Skeletal muscle tissue (tissue), 4 donors: ENCODE data around the gene GARNL3. TPM values are rescaled to one million over a fixed set of nuclear protein-coding genes. Genes with fewer than 3 reads are reported as not detected.
A peak's percentile ranks its signal among the peaks of the same experiment; 100 is the strongest.

Source experiments
- H3K27ac ChIP-seq: one replicate; pipeline ENCODE4 v1.7.0; 2013; ENCODE audit warnings: mild to moderate bottlenecking, low read depth, low read length, inconsistent platforms
- H3K27me3 ChIP-seq, 3 donors: one replicate each; pipeline ENCODE4 v1.7.0; 2013; ENCODE audit warnings: low read length in 3 of 3; ENCODE audit not compliant: control insufficient read depth in 3 of 3, insufficient read depth in 3 of 3
- H3K36me3 ChIP-seq, 3 donors: one replicate each; pipeline ENCODE4 v1.7.0; 2013; ENCODE audit warnings: low read length in 3 of 3; ENCODE audit not compliant: control insufficient read depth in 3 of 3, insufficient read depth in 3 of 3
- H3K4me1 ChIP-seq, 3 donors: one replicate each; pipeline ENCODE4 v1.7.0; 2013; ENCODE audit warnings: low read length in 3 of 3, mild to moderate bottlenecking in 3 of 3; ENCODE audit not compliant: control insufficient read depth in 3 of 3, insufficient read depth in 3 of 3
- H3K4me3 ChIP-seq, 3 donors: one replicate each; pipeline ENCODE4 v1.7.0; 2013; ENCODE audit warnings: low read length in 3 of 3
- H3K9ac ChIP-seq, 3 donors: one replicate each; pipeline ENCODE4 v1.7.0; 2013; ENCODE audit warnings: low read length in 3 of 3, mild to moderate bottlenecking in 3 of 3, moderate library complexity in 2 of 3, low read depth in 1 of 3
- H3K9me3 ChIP-seq, 3 donors: one replicate each; pipeline ENCODE4 v1.7.0; 2013; ENCODE audit warnings: low read length in 3 of 3; ENCODE audit not compliant: control insufficient read depth in 3 of 3
- total RNA-seq: library from RNA; depleted of rRNA; stranded (reverse); fragments of >200 nt; gene quantifications from one replicate; pipeline ENCODE4 v1.2.3, GENCODE V29; 2014
- donor health status: Osteomylitis.

Gene GARNL3
- total RNA-seq, 1 donor from 2014 or later: 21.9 TPM

DNA sequence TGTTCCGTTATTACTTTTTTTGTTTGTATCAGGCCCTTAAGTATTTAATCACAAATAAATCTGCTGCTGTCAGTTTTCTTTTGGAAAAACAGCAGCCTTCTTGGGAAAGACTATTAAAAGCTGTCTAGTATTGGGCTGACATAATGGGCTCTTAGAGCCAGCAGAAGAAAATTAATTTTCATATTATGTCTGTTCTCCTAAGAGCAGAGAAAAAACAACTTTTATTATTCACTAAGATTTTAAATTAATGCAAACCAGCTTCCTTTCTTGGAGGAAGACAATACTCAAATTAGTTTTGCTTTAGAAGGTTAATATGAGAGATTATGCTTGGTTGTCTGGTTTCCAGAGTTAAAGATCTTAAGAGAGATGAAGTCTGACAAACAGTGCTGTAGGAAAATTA lies 30.6 kb upstream of the GARNL3 start:
- H3K27ac ChIP-seq: no peak overlapping the region
- H3K9ac ChIP-seq: no peak overlapping the region
- no peak overlapping the region for H3K4me3 ChIP-seq
- no peaks in the 10 kb centered on the region for H3K4me1 ChIP-seq
- H3K27me3 ChIP-seq: no peaks in the 10 kb centered on the region
- H3K9me3 ChIP-seq: no peaks in the 10 kb centered on the region
- H3K36me3 ChIP-seq: peaks cover 0 to 5% (median 0%) of the 10 kb centered on the region in 3 donors

GRCh38 chr9:127237801-127238200 lies 26.8 kb upstream of the GARNL3 start:
- Histone ChIP-seq H3K4me1 (no peaks in the 10 kb centered on the region), H3K9ac (no peak overlapping the region), H3K36me3 (peaks cover 0 to 5% (median 0%) of the 10 kb centered on the region in 3 donors), H3K27ac (no peak overlapping the region), H3K27me3 (no peaks in the 10 kb centered on the region), H3K4me3 (no peak overlapping the region), H3K9me3 (no peaks in the 10 kb centered on the region)

- no peak overlapping the region for H3K27ac ChIP-seq
- peaks cover 5 to 14% (median 12%) of the 10 kb centered on the region in 3 donors for H3K4me1 ChIP-seq
- H3K4me3 ChIP-seq: no peak overlapping the region
- H3K9ac ChIP-seq: no peak overlapping the region
- no peaks in the 10 kb centered on the region for H3K9me3 ChIP-seq
- no peaks in the 10 kb centered on the region for H3K27me3 ChIP-seq
- peaks cover 0 to 5% (median 0%) of the 10 kb centered on the region in 3 donors for H3K36me3 ChIP-seq
Measured at GRCh38 chr9:127241354-127241753, 23.2 kb upstream of the GARNL3 start.

- Histone ChIP-seq H3K9me3 (no peaks in the 10 kb centered on the region), H3K4me1 (peaks cover 5 to 14% (median 12%) of the 10 kb centered on the region in 3 donors), H3K9ac (peak overlapping the region; percentile 78 to 88 (median 85)), H3K4me3 (peak overlapping the region; percentile 95 to 98 (median 96)), H3K27ac (peak overlapping the region; percentile 80), H3K27me3 (no peaks in the 10 kb centered on the region), H3K36me3 (no peaks in the 10 kb centered on the region)
Measured at GRCh38 chr9:127244609-127245601, 19.7 kb upstream of the GARNL3 start.

DNA sequence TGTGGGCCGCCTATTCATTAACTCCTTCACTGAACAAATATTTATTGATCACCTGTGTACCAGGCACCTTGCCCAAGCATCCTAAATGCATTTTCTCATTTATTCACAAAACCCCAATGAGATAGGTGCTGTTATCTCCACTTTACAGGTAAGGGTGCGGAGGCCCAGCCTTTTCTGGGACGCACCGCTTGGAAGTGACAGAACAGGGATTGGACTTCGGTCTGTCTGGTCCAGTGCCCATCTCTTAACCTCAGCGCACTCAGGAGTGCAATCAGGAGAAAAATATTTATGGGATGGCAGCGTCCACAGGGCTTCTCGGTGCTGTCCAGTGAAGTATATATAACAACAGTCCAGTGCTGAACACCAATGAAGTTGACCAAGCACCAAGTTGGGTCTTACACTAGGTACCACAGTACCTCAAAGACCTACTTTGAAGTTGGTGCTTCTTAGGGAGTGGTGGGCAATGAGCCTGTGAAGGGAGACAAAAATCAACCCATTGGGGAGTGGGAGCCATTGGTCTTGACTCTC lies 18.9 kb upstream of the GARNL3 start:
- Histone ChIP-seq H3K9me3 (no peaks in the 10 kb centered on the region), H3K4me3 (peak overlapping the region; percentile 95 to 98 (median 96)), H3K27me3 (no peaks in the 10 kb centered on the region), H3K4me1 (peaks cover 7 to 19% (median 12%) of the 10 kb centered on the region in 3 donors), H3K36me3 (no peaks in the 10 kb centered on the region), H3K9ac (peak overlapping the region; percentile 57 to 88 (median 71)), H3K27ac (no peak overlapping the region)

DNA sequence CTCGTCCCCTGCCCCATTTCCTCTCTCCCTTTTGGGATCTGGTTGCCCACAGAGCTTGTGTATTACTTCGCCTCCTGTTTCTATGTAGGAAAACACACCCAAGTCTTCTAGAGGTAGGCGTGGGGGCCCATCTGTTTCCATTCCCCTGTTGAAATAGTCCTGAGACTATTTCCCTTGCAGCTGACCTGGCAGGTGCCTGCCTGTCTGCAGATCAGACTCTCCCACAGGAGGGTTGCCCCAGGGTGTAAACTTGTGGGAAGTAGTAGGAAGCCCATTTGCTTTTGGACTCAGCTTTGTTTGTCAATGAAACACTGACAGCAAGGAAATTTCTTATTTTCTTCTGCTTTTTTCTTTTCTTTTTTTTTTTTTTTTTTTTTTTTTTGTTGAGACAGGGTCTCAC lies 16.3 kb upstream of the GARNL3 start:
- H3K4me3 ChIP-seq: no peak overlapping the region
- peaks cover 10 to 24% (median 12%) of the 10 kb centered on the region in 3 donors for H3K4me1 ChIP-seq
- no peak overlapping the region for H3K9ac ChIP-seq
- H3K36me3 ChIP-seq: no peaks in the 10 kb centered on the region
- H3K9me3 ChIP-seq: no peaks in the 10 kb centered on the region
- no peaks in the 10 kb centered on the region for H3K27me3 ChIP-seq
- H3K27ac ChIP-seq: no peak overlapping the region

DNA sequence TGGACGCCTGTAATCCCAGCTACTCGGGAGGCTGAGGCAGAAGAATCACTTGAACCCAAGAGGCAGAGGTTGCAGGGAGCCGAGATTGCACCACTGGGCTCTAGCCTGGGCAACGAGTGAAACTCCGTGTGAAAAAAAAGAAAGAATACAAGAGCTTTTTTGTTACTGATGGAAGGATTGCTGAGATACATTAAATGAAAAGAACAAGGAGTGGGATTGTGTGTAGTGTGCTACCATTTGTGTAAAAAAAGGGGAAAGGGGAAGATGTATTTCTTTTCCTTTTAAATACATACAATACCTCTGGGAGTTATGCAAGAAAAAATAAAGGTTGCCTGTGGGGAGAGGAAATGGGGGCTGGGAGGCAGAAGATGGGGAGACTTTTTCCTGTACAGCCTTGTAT lies 14.7 kb upstream of the GARNL3 start:
- H3K27me3 ChIP-seq: no peaks in the 10 kb centered on the region
- H3K9me3 ChIP-seq: no peaks in the 10 kb centered on the region
- no peak overlapping the region for H3K4me3 ChIP-seq
- no peaks in the 10 kb centered on the region for H3K36me3 ChIP-seq
- H3K27ac ChIP-seq: peak overlapping the region; percentile 41
- no peak overlapping the region for H3K9ac ChIP-seq
- H3K4me1 ChIP-seq: peaks cover 5 to 19% (median 10%) of the 10 kb centered on the region in 3 donors

- peaks cover 0 to 2% (median 0%) of the 10 kb centered on the region in 3 donors for H3K36me3 ChIP-seq
- no peak overlapping the region for H3K9ac ChIP-seq
- H3K27me3 ChIP-seq: no peaks in the 10 kb centered on the region
- H3K4me3 ChIP-seq: no peak overlapping the region
- H3K27ac ChIP-seq: peak overlapping the region; percentile 41
- peaks cover 0 to 11% (median 5%) of the 10 kb centered on the region in 3 donors for H3K4me1 ChIP-seq
- no peaks in the 10 kb centered on the region for H3K9me3 ChIP-seq
Measured at GRCh38 chr9:127250896-127251391, 13.6 kb upstream of the GARNL3 start.

DNA sequence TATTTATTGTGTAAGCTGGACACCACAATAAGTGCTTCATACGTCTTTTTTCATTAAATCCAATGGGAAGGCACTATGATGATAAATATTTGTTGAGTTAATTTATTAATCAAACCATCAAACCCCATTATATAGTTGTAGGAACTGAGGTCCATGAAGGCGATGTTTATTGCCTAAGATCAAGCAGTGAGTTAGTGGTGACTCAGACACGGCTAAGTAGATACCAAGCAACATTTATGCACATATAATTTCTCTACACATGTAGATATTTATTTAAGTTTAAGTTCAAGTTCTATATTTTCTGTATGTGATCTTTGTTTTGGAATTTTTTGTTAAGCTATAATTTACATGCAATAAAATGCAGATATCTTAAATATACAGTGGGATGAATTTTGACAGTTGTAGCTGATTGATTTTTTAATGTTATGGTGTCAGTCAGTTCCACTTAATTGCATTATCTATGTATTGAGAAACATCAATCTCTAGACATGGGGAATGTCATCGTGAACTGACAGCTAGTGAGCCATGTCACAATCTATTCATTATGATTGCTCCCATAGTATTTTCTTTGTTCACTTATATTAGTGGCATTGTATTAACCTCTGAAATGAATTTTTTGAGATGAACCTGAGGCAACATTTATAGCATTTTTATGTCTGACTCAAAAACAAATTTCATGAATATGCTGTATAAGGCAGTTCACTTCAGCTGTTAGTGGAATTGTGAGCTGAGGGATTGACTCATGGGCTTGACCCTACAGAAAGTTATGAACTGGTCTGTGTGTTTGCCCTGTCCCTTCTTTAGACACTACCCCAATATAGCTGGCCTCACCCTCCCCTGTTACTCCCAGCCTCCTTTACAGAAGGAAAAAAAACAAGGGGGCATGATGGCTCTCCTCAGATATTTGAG lies 11.9 kb upstream of the GARNL3 start:
- no peak overlapping the region for H3K27ac ChIP-seq
- H3K27me3 ChIP-seq: no peaks in the 10 kb centered on the region

More for the DNA sequence above, 11.9 kb upstream of the GARNL3 start:
- Histone ChIP-seq H3K36me3 (peaks cover 0 to 2% (median 0%) of the 10 kb centered on the region in 3 donors), H3K4me3 (no peak overlapping the region), H3K9ac (no peak overlapping the region), H3K9me3 (no peaks in the 10 kb centered on the region), H3K4me1 (peaks cover 0 to 9% (median 5%) of the 10 kb centered on the region in 3 donors)
